ENCODE measurements around the gene PCBP3. TPM values are rescaled to one million over a fixed set of nuclear protein-coding genes. Genes with fewer than 3 reads are reported as not detected.

PCBP3 gene
- total RNA-seq, 1 experiment from 2014 or later, result 10.9 TPM

- H3K18ac ChIP-seq (ENCODE audit: insufficient read length, low read depth, low read length), result no peak overlapping the region
- TF ChIP-seq, protein P1, sequence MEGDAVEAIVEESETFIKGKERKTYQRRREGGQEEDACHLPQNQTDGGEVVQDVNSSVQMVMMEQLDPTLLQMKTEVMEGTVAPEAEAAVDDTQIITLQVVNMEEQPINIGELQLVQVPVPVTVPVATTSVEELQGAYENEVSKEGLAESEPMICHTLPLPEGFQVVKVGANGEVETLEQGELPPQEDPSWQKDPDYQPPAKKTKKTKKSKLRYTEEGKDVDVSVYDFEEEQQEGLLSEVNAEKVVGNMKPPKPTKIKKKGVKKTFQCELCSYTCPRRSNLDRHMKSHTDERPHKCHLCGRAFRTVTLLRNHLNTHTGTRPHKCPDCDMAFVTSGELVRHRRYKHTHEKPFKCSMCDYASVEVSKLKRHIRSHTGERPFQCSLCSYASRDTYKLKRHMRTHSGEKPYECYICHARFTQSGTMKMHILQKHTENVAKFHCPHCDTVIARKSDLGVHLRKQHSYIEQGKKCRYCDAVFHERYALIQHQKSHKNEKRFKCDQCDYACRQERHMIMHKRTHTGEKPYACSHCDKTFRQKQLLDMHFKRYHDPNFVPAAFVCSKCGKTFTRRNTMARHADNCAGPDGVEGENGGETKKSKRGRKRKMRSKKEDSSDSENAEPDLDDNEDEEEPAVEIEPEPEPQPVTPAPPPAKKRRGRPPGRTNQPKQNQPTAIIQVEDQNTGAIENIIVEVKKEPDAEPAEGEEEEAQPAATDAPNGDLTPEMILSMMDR (conservative IDR thresholded peaks at IDR 0.05), result peak; percentile 90
- Mint-ChIP-seq H3K9me3 (no peaks in the 10 kb centered on the region), H3K27ac (peak overlapping the region in 2 of 3 experiments; percentile 74 to 78; a peak in 4 of 7 replicates), H3K4me3 (no peak overlapping the region), H3K4me1 (peaks cover 4 to 7% of the 10 kb centered on the region in 2 experiments), H3K27me3 (ENCODE audit: low read depth) (peaks cover 2% of the 10 kb centered on the region; the same call in 1 of the 2 replicates), H3K36me3 (ENCODE audit: insufficient read depth in 1 of 3, low read depth in 3 of 3) (no peaks in the 10 kb centered on the region)
- H2AK5ac ChIP-seq (ENCODE audit: insufficient read length, low read length), result no peak overlapping the region
- no peaks in the 10 kb centered on the region for H3K79me2 ChIP-seq (ENCODE audit: insufficient read depth, low read length)
- no peaks in the 10 kb centered on the region for H3K23me2 ChIP-seq (ENCODE audit: insufficient read length, low read depth, low read length, poor library complexity, severe bottlenecking)
- H3K9me3 ChIP-seq (ENCODE audit: control insufficient read depth, low read depth, low read length), result no peaks in the 10 kb centered on the region
- H3K79me1 ChIP-seq (ENCODE audit: insufficient read depth, low read depth, low read length, poor library complexity, severe bottlenecking), result no peaks in the 10 kb centered on the region
- no peak overlapping the region for H2BK15ac ChIP-seq (ENCODE audit: low read depth, low read length)
- H2BK120ac ChIP-seq (ENCODE audit: low read depth, low read length, poor library complexity, severe bottlenecking), result no peak overlapping the region
- H3K4ac ChIP-seq (ENCODE audit: low read depth, low read length), result no peak overlapping the region
- H3T11ph ChIP-seq (ENCODE audit: low read length), result no peak overlapping the region
- no peak overlapping the region for H4K8ac ChIP-seq (replicated peaks; ENCODE audit: insufficient read length, low read depth, low read length)
- no CpG with 5 or more reads among the region's 29 CpGs for WGBS (ENCODE audit: extremely low coverage, insufficient read length, low lambda C conversion rate)
- H2AFZ ChIP-seq (ENCODE audit: low read length), result no peak overlapping the region
- no peak overlapping the region for H4K91ac ChIP-seq (ENCODE audit: insufficient read length, low read depth, low read length)
- H4K20me1 ChIP-seq (ENCODE audit: control insufficient read depth, insufficient read depth, insufficient read length), result no peaks in the 10 kb centered on the region
- H3K9ac ChIP-seq (ENCODE audit: extremely low read depth, insufficient read length, low read length), result no peak overlapping the region
- no peak overlapping the region for H4K5ac ChIP-seq (ENCODE audit: insufficient read length, low read depth, low read length)
- no peak overlapping the region for H2BK20ac ChIP-seq (ENCODE audit: low read depth, low read length, poor library complexity, severe bottlenecking)
- peak; percentile 82 for DNase-seq
- no peak overlapping the region for H3K4me2 ChIP-seq (ENCODE audit: insufficient read depth, insufficient read length, low read length)
- no peak overlapping the region for H3K23ac ChIP-seq (ENCODE audit: insufficient read length, low read depth, low read length)
- H3K4me1 ChIP-seq (ENCODE audit: insufficient read depth, low read length), result no peaks in the 10 kb centered on the region
- H3K14ac ChIP-seq (ENCODE audit: insufficient read depth, low read length), result no peak overlapping the region; the same call in 1 of the 2 replicates
- no peaks in the 10 kb centered on the region for H3K27me3 ChIP-seq (ENCODE audit: insufficient read depth, low read length)
- H2BK5ac ChIP-seq (ENCODE audit: insufficient read length, low read length), result no peak overlapping the region
- H3K27ac ChIP-seq (ENCODE audit: insufficient read length, low read depth, low read length), result no peak overlapping the region
- no peak overlapping the region for H3K56ac ChIP-seq (ENCODE audit: insufficient read length, low read depth, low read length)
- H2BK12ac ChIP-seq (ENCODE audit: insufficient read length, low read depth, low read length), result no peak overlapping the region
Measured at GRCh38 chr21:45880097-45881068, 236.9 kb downstream of the PCBP3 start.
